Transverse colon (tissue), 4 donors: Measurements from ENCODE around the gene PLB1. TPM values are rescaled to one million over a fixed set of nuclear protein-coding genes. Genes with fewer than 3 reads are reported as not detected.

Experiments used
- DNase-seq: peaks from one replicate; pipeline ENCODE4 v3.0.0-alpha.2; 2019
- H3K27ac ChIP-seq, 4 donors: fragments of 200-600 bp; sonication (generic); 2 replicates each; pipeline ENCODE4 v1.5.1; 2016 to 2018; ENCODE audit warnings: inconsistent platforms in 4 of 4
- H3K27me3 ChIP-seq: fragments of 200-600 bp; sonication (generic); 2 replicates; pipeline ENCODE4 v1.5.1; 2017; ENCODE audit warnings: inconsistent platforms
- H3K36me3 ChIP-seq, 4 donors: fragments of 200-600 bp; sonication (generic); 2 replicates each; pipeline ENCODE4 v1.5.1; 2017 to 2019; ENCODE audit warnings: inconsistent platforms in 4 of 4
- H3K4me1 ChIP-seq, 4 donors: fragments of 200-600 bp; sonication (generic); 2 replicates each; pipeline ENCODE4 v1.5.1; 2017 to 2020; ENCODE audit warnings: inconsistent platforms in 4 of 4
- H3K4me3 ChIP-seq, 4 donors: fragments of 200-600 bp; sonication (generic); 1 replicate in 1 of 4; 2 replicates in 3 of 4; pipeline versions ENCODE4 v1.5.1 to v1.6.1; 2017 to 2019; ENCODE audit warnings: inconsistent platforms in 4 of 4
- H3K9me3 ChIP-seq, 2 donors: fragments of 200-600 bp; sonication (generic); 2 replicates each; pipeline ENCODE4 v1.5.1; 2017 to 2019; ENCODE audit warnings: inconsistent platforms in 2 of 2
- EP300 ChIP-seq: sonication (generic); formaldehyde crosslinking; IDR thresholded peaks from one replicate; pipeline ENCODE4 v1.6.1; 2017; ENCODE audit warnings: antibody characterized with exemption, low read depth
- POLR2A ChIP-seq: fragments of 450-650 bp; IDR thresholded peaks from one replicate; pipeline ENCODE4 v1.6.1; 2016; ENCODE audit warnings: antibody characterized with exemption, mild to moderate bottlenecking, moderate library complexity
- POLR2AphosphoS5 ChIP-seq, 3 donors: sonication (generic); formaldehyde crosslinking; IDR thresholded peaks; one replicate each; pipeline ENCODE4 v1.6.1; 2016; ENCODE audit warnings: antibody characterized with exemption in 3 of 3
- WGBS, 2 donors: methylation state at CpG; one replicate each; pipeline ENCODE4 v1.1.5; 2018; ENCODE audit warnings: low coverage in 1 of 2; 5-methylcytosine and 5-hydroxymethylcytosine counted together
- in situ Hi-C, 4 donors: fragments of 200-750 bp; cut with MboI; loops; one replicate each; pipeline versions ENCODE4 v1.15.0 to v1.15.1; 2017; ENCODE audit warnings: low sequenced_read_pairs in 3 of 4, low pct_ligation_motif_present in 1 of 4, low pct_unique_long_range_greater_than_20kb in 1 of 4
- intact Hi-C: fragments of 100-400 bp; cut with DNase I; formaldehyde crosslinking; loops from one replicate; pipeline ENCODE4 v1.15.1; 2023; ENCODE audit warnings: low total_unique reads
- total RNA-seq, 4 donors: library from RNA; depleted of rRNA; stranded (reverse); fragments of >200 nt; gene quantifications; one replicate each; pipeline ENCODE4 v1.1.0, GENCODE V29; 2016
- TF ChIP-seq, protein P1 (sequence below), 5 experiments: fragments of 200-600 bp in 3 of 5; fragments of 450-650 bp in 2 of 5; sonication (generic) in 3 of 5; IDR thresholded peaks; 1 replicate in 2 of 5; 2 replicates in 3 of 5; pipeline ENCODE4 v1.5.1; 2016 to 2017; ENCODE audit warnings: antibody characterized with exemption in 5 of 5, inconsistent platforms in 3 of 5, mild to moderate bottlenecking in 2 of 5, moderate library complexity in 1 of 5

PLB1 gene
- total RNA-seq, 4 donors from 2014 or later = 0.20 to 4.2 (median 1.8) TPM

DNA sequence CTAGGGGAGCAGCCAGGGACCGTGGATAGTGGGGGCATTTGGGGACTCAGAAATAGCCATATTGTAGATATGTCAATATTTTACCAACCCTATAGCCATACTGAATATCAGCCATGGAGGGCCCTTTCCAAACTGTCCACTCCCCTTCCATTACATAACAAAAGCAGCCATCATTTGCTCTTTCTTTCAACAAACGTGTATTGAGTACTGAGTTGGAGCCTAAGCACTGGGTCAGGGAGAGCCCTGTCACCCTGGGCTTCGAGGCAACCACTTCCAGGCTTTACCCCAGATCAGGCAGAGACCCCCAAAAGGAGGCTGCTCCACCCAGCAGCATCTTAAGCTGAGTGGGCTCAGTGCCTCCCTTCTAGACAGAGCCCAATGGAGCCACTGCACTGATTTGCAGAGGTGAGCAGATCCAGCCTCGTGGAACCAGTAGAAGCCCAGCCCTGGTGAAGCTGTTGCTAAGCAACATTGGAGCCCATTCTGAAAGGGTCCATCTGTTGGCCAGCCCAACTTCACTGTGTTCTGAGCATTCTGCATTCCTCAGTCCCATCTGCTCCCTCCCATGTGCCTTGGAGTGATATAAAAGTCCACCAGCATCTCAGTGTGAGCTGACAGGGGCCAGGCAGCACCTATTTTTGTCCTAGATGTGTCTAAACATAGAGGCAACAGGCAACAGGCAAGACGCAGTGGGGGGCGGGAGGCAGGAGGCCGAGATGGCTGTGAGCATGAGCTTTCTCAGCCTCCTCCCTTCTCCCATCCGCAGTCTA, 112.1 kb downstream of the PLB1 start:
- Histone ChIP-seq H3K36me3 (no peaks in the 10 kb centered on the region), H3K27ac (peak overlapping the region; percentile 66 to 80 (median 76)), H3K4me1 (peaks cover 4 to 35% (median 12%) of the 10 kb centered on the region in 4 donors), H3K9me3 (no peaks in the 10 kb centered on the region), H3K27me3 (no peaks in the 10 kb centered on the region), H3K4me3 (no peak overlapping the region)
- intact Hi-C loops = no loop called here
- 79% methylated on average over 8 of the region's 8 CpGs; no CpG with 5 or more reads in 1 of the 2 donors for WGBS, 2 donors
- in situ Hi-C loops = no loop called here
- TF ChIP-seq, protein P1, sequence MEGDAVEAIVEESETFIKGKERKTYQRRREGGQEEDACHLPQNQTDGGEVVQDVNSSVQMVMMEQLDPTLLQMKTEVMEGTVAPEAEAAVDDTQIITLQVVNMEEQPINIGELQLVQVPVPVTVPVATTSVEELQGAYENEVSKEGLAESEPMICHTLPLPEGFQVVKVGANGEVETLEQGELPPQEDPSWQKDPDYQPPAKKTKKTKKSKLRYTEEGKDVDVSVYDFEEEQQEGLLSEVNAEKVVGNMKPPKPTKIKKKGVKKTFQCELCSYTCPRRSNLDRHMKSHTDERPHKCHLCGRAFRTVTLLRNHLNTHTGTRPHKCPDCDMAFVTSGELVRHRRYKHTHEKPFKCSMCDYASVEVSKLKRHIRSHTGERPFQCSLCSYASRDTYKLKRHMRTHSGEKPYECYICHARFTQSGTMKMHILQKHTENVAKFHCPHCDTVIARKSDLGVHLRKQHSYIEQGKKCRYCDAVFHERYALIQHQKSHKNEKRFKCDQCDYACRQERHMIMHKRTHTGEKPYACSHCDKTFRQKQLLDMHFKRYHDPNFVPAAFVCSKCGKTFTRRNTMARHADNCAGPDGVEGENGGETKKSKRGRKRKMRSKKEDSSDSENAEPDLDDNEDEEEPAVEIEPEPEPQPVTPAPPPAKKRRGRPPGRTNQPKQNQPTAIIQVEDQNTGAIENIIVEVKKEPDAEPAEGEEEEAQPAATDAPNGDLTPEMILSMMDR (IDR thresholded peaks at IDR 0.05) = no peak
- TF ChIP-seq POLR2AphosphoS5 (IDR thresholded peaks at IDR 0.05) (no peak), POLR2A (no peak), EP300 (no peak)
- DNase-seq = no peak

DNA sequence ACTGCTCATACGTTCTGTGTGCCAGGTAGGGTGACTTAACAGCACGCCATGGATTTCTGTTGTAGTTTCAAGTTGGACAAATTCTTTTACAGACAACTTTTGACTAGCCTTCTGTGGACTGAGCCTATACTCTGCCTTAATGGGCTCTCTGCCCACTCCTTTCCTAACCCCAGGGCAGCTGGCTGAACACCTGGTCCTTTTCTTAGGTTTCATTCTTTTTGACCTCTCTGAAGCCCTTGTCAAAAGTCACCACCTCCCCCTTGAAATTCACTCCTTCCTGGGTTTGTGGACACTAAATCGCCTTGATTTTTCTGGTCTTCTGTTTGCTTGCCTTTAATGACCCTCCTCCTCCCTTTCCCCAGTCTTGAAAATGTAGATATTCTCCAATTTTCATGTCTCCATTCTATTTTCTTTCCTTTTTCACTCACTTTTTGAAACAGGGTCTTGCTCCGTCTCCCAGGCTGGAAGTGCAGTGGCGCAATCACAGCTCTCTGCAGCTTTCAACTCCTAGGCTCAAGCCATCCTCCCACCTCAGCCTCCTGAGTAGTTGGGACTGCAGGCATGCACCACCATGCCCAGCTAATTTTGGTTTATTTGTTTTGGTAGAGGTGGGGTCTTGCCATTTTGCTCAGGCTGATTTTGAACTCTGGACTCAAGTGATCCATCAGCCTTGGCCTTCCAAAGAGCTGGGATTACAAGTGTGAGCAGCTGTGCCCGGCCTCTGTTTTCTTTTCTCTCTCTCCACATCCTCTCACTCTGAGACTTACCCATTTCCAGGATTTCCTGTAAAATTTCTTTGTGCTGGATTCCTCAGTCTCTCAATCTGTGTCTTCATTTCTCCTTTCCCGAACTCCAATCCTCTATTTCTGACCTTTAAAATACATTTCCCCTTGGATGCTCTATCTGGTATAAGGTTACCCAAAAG, 112.9 kb downstream of the PLB1 start:
- WGBS, 2 donors = 84 to 87% methylated on average over 5 to 7 of the region's 7 CpGs
- TF ChIP-seq EP300 (no peak), POLR2A (no peak), POLR2AphosphoS5 (IDR thresholded peaks at IDR 0.05) (no peak)
- TF ChIP-seq, protein P1 (IDR thresholded peaks at IDR 0.05) = no peak

DNA sequence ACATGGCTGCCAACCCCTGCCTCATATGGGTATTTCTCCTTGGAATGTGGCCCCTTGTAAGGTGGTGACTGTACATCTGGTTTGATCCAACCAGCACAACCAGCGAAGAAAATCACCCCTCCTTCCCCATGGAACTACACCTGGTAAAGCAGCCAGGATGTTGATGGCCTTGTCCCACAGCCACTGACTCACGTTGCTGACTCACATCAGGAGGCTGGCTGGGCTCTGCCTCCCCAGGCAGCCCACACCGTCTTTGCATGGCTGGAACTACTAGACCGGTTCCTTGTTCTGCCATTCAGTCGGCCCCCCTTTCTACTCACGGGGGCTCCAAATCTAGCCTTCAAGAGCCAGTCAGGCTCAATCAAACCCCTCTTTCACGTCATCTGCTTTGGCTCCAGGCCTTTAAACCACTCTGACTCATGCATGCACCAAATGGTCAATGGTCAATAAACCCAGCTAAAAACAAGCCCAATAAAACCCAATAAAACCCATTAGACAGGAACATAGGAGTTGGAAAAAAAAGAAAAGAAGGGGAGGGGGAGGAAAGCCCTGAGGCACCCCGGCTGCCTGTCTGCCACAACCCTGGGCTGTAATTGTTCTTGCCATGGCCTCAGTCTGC, 114.8 kb downstream of the PLB1 start:
- intact Hi-C loops = no loop called here
- in situ Hi-C loops = no loop called here
- TF ChIP-seq POLR2AphosphoS5 (IDR thresholded peaks at IDR 0.05) (peak in 1 of 3 donors; percentile 39), POLR2A (no peak)
- TF ChIP-seq, protein P1 (IDR thresholded peaks at IDR 0.05) = no peak
- peak; percentile 50 for DNase-seq
- H3K9me3 ChIP-seq = no peaks in the 10 kb centered on the region
- H3K27me3 ChIP-seq = no peaks in the 10 kb centered on the region
- peaks cover 0 to 24% (median 6%) of the 10 kb centered on the region in 4 donors for H3K4me1 ChIP-seq
- H3K4me3 ChIP-seq = no peak overlapping the region
- WGBS, 2 donors = 51 to 60% methylated on average over 1 to 8 of the region's 8 CpGs
- H3K27ac ChIP-seq = peak overlapping the region in 2 of 4 donors; percentile 1 to 10
- H3K36me3 ChIP-seq = no peaks in the 10 kb centered on the region

More for the DNA sequence above, 112.9 kb downstream of the PLB1 start:
- in situ Hi-C loops = no loop called here
- Histone ChIP-seq H3K4me3 (no peak overlapping the region), H3K9me3 (no peaks in the 10 kb centered on the region), H3K27ac (peak overlapping the region in 3 of 4 donors; percentile 76 to 80 (median 76)), H3K4me1 (peaks cover 1 to 26% (median 7%) of the 10 kb centered on the region in 4 donors), H3K27me3 (no peaks in the 10 kb centered on the region), H3K36me3 (no peaks in the 10 kb centered on the region)
- intact Hi-C loops = no loop called here
- no peak for DNase-seq
